ENCODE measurements around the gene SCGB1A1.
A peak's percentile ranks its signal among the peaks of the same experiment; 100 is the strongest.

The SCGB1A1 gene

GRCh38 chr11:62395885-62396551, 22.8 kb upstream of the SCGB1A1 start:
- Histone ChIP-seq H3K9me3 (ENCODE audit: control insufficient read depth in 5 of 5, low read length in 5 of 5) (no peaks in the 10 kb centered on the region), H3K27ac (ENCODE audit: low read depth, low read length) (peak overlapping the region; percentile 3), H3K9ac (ENCODE audit: low read length in 5 of 5) (no peak overlapping the region), H3K36me3 (ENCODE audit: control insufficient read depth in 5 of 5, insufficient read depth in 5 of 5, low read length in 5 of 5) (peaks cover 0 to 8% (median 0%) of the 10 kb centered on the region in 5 donors), H3K27me3 (ENCODE audit: control insufficient read depth in 5 of 5, insufficient read depth in 4 of 5, low read length in 5 of 5) (no peaks in the 10 kb centered on the region), H3K4me1 (ENCODE audit: control insufficient read depth in 5 of 5, insufficient read depth in 5 of 5, low read length in 5 of 5) (peaks cover 14 to 57% (median 52%) of the 10 kb centered on the region in 5 donors), H3K4me3 (ENCODE audit: low read depth in 1 of 5, low read length in 5 of 5) (no peak overlapping the region)

GRCh38 chr11:62398011-62398994, 20.5 kb upstream of the SCGB1A1 start:
- H3K27ac ChIP-seq (ENCODE audit: low read depth, low read length): peak overlapping the region; percentile 71
- no peaks in the 10 kb centered on the region for H3K9me3 ChIP-seq (ENCODE audit: control insufficient read depth in 5 of 5, low read length in 5 of 5)
- H3K4me3 ChIP-seq (ENCODE audit: low read depth in 1 of 5, low read length in 5 of 5): no peak overlapping the region
- H3K4me1 ChIP-seq (ENCODE audit: control insufficient read depth in 5 of 5, insufficient read depth in 5 of 5, low read length in 5 of 5): peaks cover 24 to 69% (median 67%) of the 10 kb centered on the region in 5 donors
- no peaks in the 10 kb centered on the region for H3K27me3 ChIP-seq (ENCODE audit: control insufficient read depth in 5 of 5, insufficient read depth in 4 of 5, low read length in 5 of 5)
- no peaks in the 10 kb centered on the region for H3K36me3 ChIP-seq (ENCODE audit: control insufficient read depth in 5 of 5, insufficient read depth in 5 of 5, low read length in 5 of 5)
- H3K9ac ChIP-seq (ENCODE audit: low read length in 5 of 5): peak overlapping the region in 2 of 5 donors; percentile 46 to 59

GRCh38 chr11:62399172-62399877, 19.5 kb upstream of the SCGB1A1 start:
- H3K4me1 ChIP-seq (ENCODE audit: control insufficient read depth in 5 of 5, insufficient read depth in 5 of 5, low read length in 5 of 5): peaks cover 24 to 71% (median 67%) of the 10 kb centered on the region in 5 donors
- no peaks in the 10 kb centered on the region for H3K27me3 ChIP-seq (ENCODE audit: control insufficient read depth in 5 of 5, insufficient read depth in 4 of 5, low read length in 5 of 5)
- H3K9ac ChIP-seq (ENCODE audit: low read length in 5 of 5): peak overlapping the region in 2 of 5 donors; percentile 23 to 38
- no peak overlapping the region for H3K4me3 ChIP-seq (ENCODE audit: low read depth in 1 of 5, low read length in 5 of 5)
- H3K27ac ChIP-seq (ENCODE audit: low read depth, low read length): peak overlapping the region; percentile 71
- H3K9me3 ChIP-seq (ENCODE audit: control insufficient read depth in 5 of 5, low read length in 5 of 5): no peaks in the 10 kb centered on the region
- H3K36me3 ChIP-seq (ENCODE audit: control insufficient read depth in 5 of 5, insufficient read depth in 5 of 5, low read length in 5 of 5): no peaks in the 10 kb centered on the region

DNA sequence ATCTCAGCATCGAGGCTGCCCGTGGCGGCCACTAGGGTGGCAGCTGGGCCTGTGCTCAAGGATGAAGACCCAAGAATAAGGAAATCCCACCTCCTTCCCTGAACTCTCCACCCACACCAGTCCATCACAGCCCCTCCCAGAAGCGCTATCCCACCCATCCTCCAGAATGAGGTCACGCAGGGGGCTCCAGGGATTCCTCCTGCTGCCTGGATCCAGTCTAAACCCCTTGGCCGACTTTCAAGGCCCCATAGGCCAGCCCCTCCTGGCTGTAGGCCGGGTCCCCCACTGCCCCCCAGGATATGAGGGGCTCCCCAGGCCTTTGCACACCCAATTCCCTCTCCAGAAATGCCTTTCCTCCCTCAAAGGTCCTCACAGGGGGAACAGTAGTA, 19.0 kb upstream of the SCGB1A1 start:
- Histone ChIP-seq H3K27ac (ENCODE audit: low read depth, low read length) (peak overlapping the region; percentile 71), H3K4me3 (ENCODE audit: low read depth in 1 of 5, low read length in 5 of 5) (no peak overlapping the region), H3K27me3 (ENCODE audit: control insufficient read depth in 5 of 5, insufficient read depth in 4 of 5, low read length in 5 of 5) (no peaks in the 10 kb centered on the region), H3K9me3 (ENCODE audit: control insufficient read depth in 5 of 5, low read length in 5 of 5) (no peaks in the 10 kb centered on the region), H3K4me1 (ENCODE audit: control insufficient read depth in 5 of 5, insufficient read depth in 5 of 5, low read length in 5 of 5) (peaks cover 24 to 66% (median 64%) of the 10 kb centered on the region in 5 donors), H3K9ac (ENCODE audit: low read length in 5 of 5) (peak overlapping the region in 1 of 5 donors; percentile 38), H3K36me3 (ENCODE audit: control insufficient read depth in 5 of 5, insufficient read depth in 5 of 5, low read length in 5 of 5) (no peaks in the 10 kb centered on the region)

DNA sequence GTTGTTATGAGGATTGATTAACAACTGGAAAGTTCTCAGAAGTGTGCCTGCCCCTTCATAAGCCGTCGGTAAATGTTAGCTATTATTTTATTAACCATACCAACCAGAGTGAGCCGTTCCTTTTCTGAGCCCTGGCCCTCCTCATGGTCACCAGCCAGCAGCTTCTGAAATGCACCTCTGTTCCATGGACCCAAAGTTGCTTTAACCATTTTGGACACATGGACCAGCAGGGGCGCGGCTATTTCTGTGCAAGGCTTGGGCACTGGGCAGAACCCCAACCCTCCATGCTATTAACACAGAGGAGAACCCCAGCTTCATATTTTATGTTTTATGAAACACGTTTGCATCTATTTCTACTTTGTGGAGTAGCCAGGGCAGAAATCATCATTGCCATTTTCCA, 18.6 kb upstream of the SCGB1A1 start:
- no peaks in the 10 kb centered on the region for H3K36me3 ChIP-seq (ENCODE audit: control insufficient read depth in 5 of 5, insufficient read depth in 5 of 5, low read length in 5 of 5)
- H3K4me1 ChIP-seq (ENCODE audit: control insufficient read depth in 5 of 5, insufficient read depth in 5 of 5, low read length in 5 of 5): peaks cover 23 to 62% (median 60%) of the 10 kb centered on the region in 5 donors
- peak overlapping the region in 1 of 5 donors; percentile 49 for H3K9ac ChIP-seq (ENCODE audit: low read length in 5 of 5)
- H3K27me3 ChIP-seq (ENCODE audit: control insufficient read depth in 5 of 5, insufficient read depth in 4 of 5, low read length in 5 of 5): no peaks in the 10 kb centered on the region
- H3K27ac ChIP-seq (ENCODE audit: low read depth, low read length): peak overlapping the region; percentile 71
- H3K4me3 ChIP-seq (ENCODE audit: low read depth in 1 of 5, low read length in 5 of 5): no peak overlapping the region
- no peaks in the 10 kb centered on the region for H3K9me3 ChIP-seq (ENCODE audit: control insufficient read depth in 5 of 5, low read length in 5 of 5)

DNA sequence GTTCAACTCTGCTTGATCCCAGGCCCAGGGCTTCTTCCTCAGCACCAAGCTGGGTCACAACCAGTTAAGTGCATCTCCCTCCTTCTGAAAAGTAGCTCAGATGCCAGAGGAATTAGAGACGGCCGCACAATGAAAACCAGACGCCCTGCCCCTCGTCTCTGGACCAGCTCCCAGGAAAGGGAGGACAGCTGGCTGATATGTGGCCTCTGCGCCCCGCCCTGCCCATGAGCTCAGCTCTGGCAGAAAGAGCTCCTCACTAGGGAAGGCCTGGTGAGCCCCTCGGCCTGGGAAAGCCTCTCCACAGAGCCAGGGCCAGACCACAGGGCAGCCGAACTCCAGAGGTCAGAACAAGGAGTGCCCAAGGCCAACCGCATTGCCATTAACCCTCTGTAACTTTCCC, 18.1 kb upstream of the SCGB1A1 start:
- peak overlapping the region; percentile 71 for H3K27ac ChIP-seq (ENCODE audit: low read depth, low read length)
- H3K4me3 ChIP-seq (ENCODE audit: low read depth in 1 of 5, low read length in 5 of 5): peak overlapping the region in 1 of 5 donors; percentile 16
- H3K36me3 ChIP-seq (ENCODE audit: control insufficient read depth in 5 of 5, insufficient read depth in 5 of 5, low read length in 5 of 5): no peaks in the 10 kb centered on the region
- no peaks in the 10 kb centered on the region for H3K9me3 ChIP-seq (ENCODE audit: control insufficient read depth in 5 of 5, low read length in 5 of 5)
- peak overlapping the region in 2 of 5 donors; percentile 31 to 49 for H3K9ac ChIP-seq (ENCODE audit: low read length in 5 of 5)
- H3K27me3 ChIP-seq (ENCODE audit: control insufficient read depth in 5 of 5, insufficient read depth in 4 of 5, low read length in 5 of 5): no peaks in the 10 kb centered on the region
- H3K4me1 ChIP-seq (ENCODE audit: control insufficient read depth in 5 of 5, insufficient read depth in 5 of 5, low read length in 5 of 5): peaks cover 21 to 60% (median 57%) of the 10 kb centered on the region in 5 donors

GRCh38 chr11:62401356-62401755, 17.5 kb upstream of the SCGB1A1 start:
- Histone ChIP-seq H3K4me1 (ENCODE audit: control insufficient read depth in 5 of 5, insufficient read depth in 5 of 5, low read length in 5 of 5) (peaks cover 22 to 64% (median 57%) of the 10 kb centered on the region in 5 donors), H3K4me3 (ENCODE audit: low read depth in 1 of 5, low read length in 5 of 5) (peak overlapping the region in 2 of 5 donors; percentile 16 to 55)

DNA sequence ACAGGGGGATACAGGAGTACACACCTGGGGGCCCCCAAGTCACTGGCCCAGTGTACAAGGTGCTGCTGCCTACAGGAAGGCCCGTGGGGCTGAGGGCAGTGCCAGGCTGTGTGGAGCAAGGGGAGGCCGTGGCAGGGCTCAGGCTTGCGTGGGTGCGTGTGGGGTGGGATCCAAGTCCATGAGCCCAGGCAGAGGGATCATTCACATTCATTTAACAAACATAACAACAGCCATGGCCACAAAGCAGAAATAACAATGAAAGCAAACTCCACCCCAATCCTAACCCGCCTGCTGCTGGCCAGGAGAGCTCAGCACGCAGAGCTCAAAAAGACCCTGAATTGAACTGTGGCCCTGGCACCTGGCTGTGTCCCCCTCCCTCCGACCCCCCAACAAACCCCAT, 17.0 kb upstream of the SCGB1A1 start:
- H3K27ac ChIP-seq (ENCODE audit: low read depth, low read length): peak overlapping the region; percentile 71
- H3K27me3 ChIP-seq (ENCODE audit: control insufficient read depth in 5 of 5, insufficient read depth in 4 of 5, low read length in 5 of 5): no peaks in the 10 kb centered on the region
- H3K4me3 ChIP-seq (ENCODE audit: low read depth in 1 of 5, low read length in 5 of 5): peak overlapping the region in 4 of 5 donors; percentile 5 to 55 (median 36)
- peak overlapping the region in 3 of 5 donors; percentile 30 to 71 (median 49) for H3K9ac ChIP-seq (ENCODE audit: low read length in 5 of 5)
- H3K9me3 ChIP-seq (ENCODE audit: control insufficient read depth in 5 of 5, low read length in 5 of 5): no peaks in the 10 kb centered on the region
- no peaks in the 10 kb centered on the region for H3K36me3 ChIP-seq (ENCODE audit: control insufficient read depth in 5 of 5, insufficient read depth in 5 of 5, low read length in 5 of 5)
- peaks cover 22 to 64% (median 56%) of the 10 kb centered on the region in 5 donors for H3K4me1 ChIP-seq (ENCODE audit: control insufficient read depth in 5 of 5, insufficient read depth in 5 of 5, low read length in 5 of 5)

More at GRCh38 chr11:62401356-62401755, 17.5 kb upstream of the SCGB1A1 start:
- H3K27me3 ChIP-seq (ENCODE audit: control insufficient read depth in 5 of 5, insufficient read depth in 4 of 5, low read length in 5 of 5): no peaks in the 10 kb centered on the region
- H3K27ac ChIP-seq (ENCODE audit: low read depth, low read length): peak overlapping the region; percentile 71
- H3K9me3 ChIP-seq (ENCODE audit: control insufficient read depth in 5 of 5, low read length in 5 of 5): no peaks in the 10 kb centered on the region
- H3K36me3 ChIP-seq (ENCODE audit: control insufficient read depth in 5 of 5, insufficient read depth in 5 of 5, low read length in 5 of 5): no peaks in the 10 kb centered on the region
- peak overlapping the region in 1 of 5 donors; percentile 49 for H3K9ac ChIP-seq (ENCODE audit: low read length in 5 of 5)

- Histone ChIP-seq H3K9me3 (ENCODE audit: control insufficient read depth in 5 of 5, low read length in 5 of 5) (no peaks in the 10 kb centered on the region), H3K36me3 (ENCODE audit: control insufficient read depth in 5 of 5, insufficient read depth in 5 of 5, low read length in 5 of 5) (no peaks in the 10 kb centered on the region), H3K4me3 (ENCODE audit: low read depth in 1 of 5, low read length in 5 of 5) (peak overlapping the region in 4 of 5 donors; percentile 5 to 55 (median 36)), H3K9ac (ENCODE audit: low read length in 5 of 5) (peak overlapping the region in 4 of 5 donors; percentile 30 to 71 (median 52)), H3K27ac (ENCODE audit: low read depth, low read length) (peak overlapping the region; percentile 71), H3K4me1 (ENCODE audit: control insufficient read depth in 5 of 5, insufficient read depth in 5 of 5, low read length in 5 of 5) (peaks cover 22 to 64% (median 56%) of the 10 kb centered on the region in 5 donors), H3K27me3 (ENCODE audit: control insufficient read depth in 5 of 5, insufficient read depth in 4 of 5, low read length in 5 of 5) (no peaks in the 10 kb centered on the region)
Observed at GRCh38 chr11:62402226-62402959, 16.4 kb upstream of the SCGB1A1 start.
